Sigmoid colon (tissue), 4 donors: Measurements from ENCODE around the gene LRRC45.

ENCODE experiments used
- CTCF ChIP-seq, 4 experiments: fragments of 450-650 bp in 3 of 4; fragments of 200-600 bp in 1 of 4; IDR thresholded peaks; one replicate each; pipeline ENCODE4 v1.5.1; 2016 to 2019; ENCODE audit warnings: antibody characterized with exemption in 4 of 4, mild to moderate bottlenecking in 3 of 4, moderate library complexity in 2 of 4
- EP300 ChIP-seq, 4 donors: sonication (generic); formaldehyde crosslinking; IDR thresholded peaks; one replicate each; pipeline ENCODE4 v1.6.1; 2017; ENCODE audit warnings: antibody characterized with exemption in 4 of 4
- POLR2A ChIP-seq, 2 donors: fragments of 450-650 bp; IDR thresholded peaks; one replicate each; pipeline ENCODE4 v1.6.1; 2016; ENCODE audit warnings: antibody characterized with exemption in 2 of 2, mild to moderate bottlenecking in 2 of 2, moderate library complexity in 2 of 2
- POLR2AphosphoS5 ChIP-seq, 4 donors: sonication (generic); formaldehyde crosslinking; IDR thresholded peaks; one replicate each; pipeline ENCODE4 v1.6.1; 2017; ENCODE audit warnings: antibody characterized with exemption in 4 of 4

- no peak for TF ChIP-seq CTCF (IDR thresholded peaks at IDR 0.05)
- TF ChIP-seq POLR2A (IDR thresholded peaks at IDR 0.05), result no peak
- TF ChIP-seq POLR2AphosphoS5 (IDR thresholded peaks at IDR 0.05), result no peak
- TF ChIP-seq EP300 (IDR thresholded peaks at IDR 0.05), result no peak
Observed at GRCh38 chr17:82012261-82012639, 10.9 kb upstream of the LRRC45 start.
